ENCODE measurements around the gene CD47.

CD47 gene

GRCh38 chr3:108070356-108070755 lies 20.5 kb downstream of the CD47 start:
- Histone ChIP-seq H3K27me3 (ENCODE audit: insufficient read depth, poor library complexity, severe bottlenecking) (no peaks in the 10 kb centered on the region), H3K27ac (replicated peaks) (no peak overlapping the region), H3K4me3 (replicated peaks; ENCODE audit: insufficient read depth, low read length) (no peak overlapping the region)
- no peak for DNase-seq (ENCODE audit: low read depth in 1 of 2, low spot score in 1 of 2)
- TF ChIP-seq POLR2AphosphoS5 (IDR thresholded peaks at IDR 0.05; ENCODE audit: low read depth) (no peak), CTCF (IDR thresholded peaks at IDR 0.05; ENCODE audit: insufficient read depth, low read length) (no peak), GABPA (IDR thresholded peaks at IDR 0.05; ENCODE audit: low read depth) (no peak), SPI1 (IDR thresholded peaks at IDR 0.05; ENCODE audit: borderline replicate concordance, low read depth) (no peak)
- TF ChIP-seq, protein P1, sequence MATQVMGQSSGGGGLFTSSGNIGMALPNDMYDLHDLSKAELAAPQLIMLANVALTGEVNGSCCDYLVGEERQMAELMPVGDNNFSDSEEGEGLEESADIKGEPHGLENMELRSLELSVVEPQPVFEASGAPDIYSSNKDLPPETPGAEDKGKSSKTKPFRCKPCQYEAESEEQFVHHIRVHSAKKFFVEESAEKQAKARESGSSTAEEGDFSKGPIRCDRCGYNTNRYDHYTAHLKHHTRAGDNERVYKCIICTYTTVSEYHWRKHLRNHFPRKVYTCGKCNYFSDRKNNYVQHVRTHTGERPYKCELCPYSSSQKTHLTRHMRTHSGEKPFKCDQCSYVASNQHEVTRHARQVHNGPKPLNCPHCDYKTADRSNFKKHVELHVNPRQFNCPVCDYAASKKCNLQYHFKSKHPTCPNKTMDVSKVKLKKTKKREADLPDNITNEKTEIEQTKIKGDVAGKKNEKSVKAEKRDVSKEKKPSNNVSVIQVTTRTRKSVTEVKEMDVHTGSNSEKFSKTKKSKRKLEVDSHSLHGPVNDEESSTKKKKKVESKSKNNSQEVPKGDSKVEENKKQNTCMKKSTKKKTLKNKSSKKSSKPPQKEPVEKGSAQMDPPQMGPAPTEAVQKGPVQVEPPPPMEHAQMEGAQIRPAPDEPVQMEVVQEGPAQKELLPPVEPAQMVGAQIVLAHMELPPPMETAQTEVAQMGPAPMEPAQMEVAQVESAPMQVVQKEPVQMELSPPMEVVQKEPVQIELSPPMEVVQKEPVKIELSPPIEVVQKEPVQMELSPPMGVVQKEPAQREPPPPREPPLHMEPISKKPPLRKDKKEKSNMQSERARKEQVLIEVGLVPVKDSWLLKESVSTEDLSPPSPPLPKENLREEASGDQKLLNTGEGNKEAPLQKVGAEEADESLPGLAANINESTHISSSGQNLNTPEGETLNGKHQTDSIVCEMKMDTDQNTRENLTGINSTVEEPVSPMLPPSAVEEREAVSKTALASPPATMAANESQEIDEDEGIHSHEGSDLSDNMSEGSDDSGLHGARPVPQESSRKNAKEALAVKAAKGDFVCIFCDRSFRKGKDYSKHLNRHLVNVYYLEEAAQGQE (IDR thresholded peaks at IDR 0.05; ENCODE audit: insufficient replicate concordance, low read depth) = no peak

DNA sequence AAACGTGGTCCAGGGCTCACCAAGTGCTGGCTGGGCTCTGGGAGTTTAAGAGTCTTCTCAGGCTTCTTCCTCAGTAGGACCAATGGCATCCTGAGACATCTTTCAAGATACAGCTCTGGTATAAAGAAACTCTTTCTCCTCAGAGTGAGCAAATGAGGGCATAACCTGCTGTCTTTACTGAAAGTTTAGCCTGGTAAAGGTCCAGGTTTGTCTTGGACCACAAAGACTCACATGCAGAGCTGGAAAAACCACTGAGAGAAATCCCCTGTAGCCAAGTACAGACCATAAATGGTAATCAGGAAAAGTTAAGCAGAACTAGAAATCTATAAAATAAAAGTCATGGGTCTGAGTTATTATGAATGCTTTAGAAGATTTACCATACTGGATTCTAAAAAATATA lies 23.1 kb downstream of the CD47 start:
- H3K27me3 ChIP-seq (ENCODE audit: insufficient read depth, poor library complexity, severe bottlenecking) = no peaks in the 10 kb centered on the region
- H3K27ac ChIP-seq (replicated peaks) = no peak overlapping the region
- H3K4me3 ChIP-seq (replicated peaks; ENCODE audit: insufficient read depth, low read length) = no peak overlapping the region
- no peak for DNase-seq (ENCODE audit: low read depth in 1 of 2, low spot score in 1 of 2)
- no peak for TF ChIP-seq POLR2AphosphoS5 (IDR thresholded peaks at IDR 0.05; ENCODE audit: low read depth)
- TF ChIP-seq GABPA (IDR thresholded peaks at IDR 0.05; ENCODE audit: low read depth) = no peak
- TF ChIP-seq CTCF (IDR thresholded peaks at IDR 0.05; ENCODE audit: insufficient read depth, low read length) = no peak
- TF ChIP-seq, protein P1 (IDR thresholded peaks at IDR 0.05; ENCODE audit: insufficient replicate concordance, low read depth) = no peak
- no peak for TF ChIP-seq SPI1 (IDR thresholded peaks at IDR 0.05; ENCODE audit: borderline replicate concordance, low read depth)

- no peak for TF ChIP-seq POLR2AphosphoS5 (IDR thresholded peaks at IDR 0.05; ENCODE audit: low read depth)
- TF ChIP-seq CTCF (IDR thresholded peaks at IDR 0.05; ENCODE audit: insufficient read depth, low read length) = no peak
- no peak for TF ChIP-seq SPI1 (IDR thresholded peaks at IDR 0.05; ENCODE audit: borderline replicate concordance, low read depth)
- TF ChIP-seq GABPA (IDR thresholded peaks at IDR 0.05; ENCODE audit: low read depth) = no peak
- TF ChIP-seq, protein P1 (IDR thresholded peaks at IDR 0.05; ENCODE audit: insufficient replicate concordance, low read depth) = no peak
These were observed 25.7 kb downstream of the CD47 start for GRCh38 chr3:108065096-108065495.

More at GRCh38 chr3:108065096-108065495, 25.7 kb downstream of the CD47 start:
- DNase-seq (ENCODE audit: low read depth in 1 of 2, low spot score in 1 of 2) = peak in 1 of 2 experiments; percentile 10
- Histone ChIP-seq H3K4me3 (replicated peaks; ENCODE audit: insufficient read depth, low read length) (no peak overlapping the region), H3K27ac (replicated peaks) (no peak overlapping the region), H3K27me3 (ENCODE audit: insufficient read depth, poor library complexity, severe bottlenecking) (no peaks in the 10 kb centered on the region)

All from HL-60 (cell line).